Vagina (tissue), 2 donors: ENCODE measurements around the gene SMIM35. TPM values are rescaled to one million over a fixed set of nuclear protein-coding genes. Genes with fewer than 3 reads are reported as not detected.
"Not testable (repeated sequence)": the region's sequence is repeated elsewhere in the genome, so short reads cannot be mapped to it uniquely, and the experiment has no call there.

Experiments used
- DNase-seq, 2 donors: peaks; one replicate each; pipeline ENCODE4 v3.0.0-alpha.2; 2017; ENCODE audit errors: extremely low spot score in 2 of 2
- H3K27ac ChIP-seq: fragments of 200-600 bp; sonication (generic); one replicate; pipeline ENCODE4 v1.5.1; 2019
- H3K27me3 ChIP-seq: fragments of 200-600 bp; sonication (generic); one replicate; pipeline ENCODE4 v1.5.1; 2019
- H3K36me3 ChIP-seq, 2 donors: fragments of 200-600 bp; sonication (generic); one replicate each; pipeline ENCODE4 v1.5.1; 2017 to 2019
- H3K4me1 ChIP-seq: fragments of 200-600 bp; sonication (generic); one replicate; pipeline ENCODE4 v1.5.1; 2019
- H3K4me3 ChIP-seq, 2 donors: fragments of 200-600 bp; sonication (generic); 1 replicate in 1 of 2; 2 replicates in 1 of 2; pipeline ENCODE4 v1.5.1; 2016 to 2019
- H3K9me3 ChIP-seq: fragments of 200-600 bp; sonication (generic); one replicate; pipeline ENCODE4 v1.5.1; 2019
- POLR2A ChIP-seq, 2 donors: fragments of 450-650 bp; IDR thresholded peaks; one replicate each; pipeline ENCODE4 v1.6.1; 2017; ENCODE audit warnings: antibody characterized with exemption in 2 of 2, mild to moderate bottlenecking in 2 of 2, moderate library complexity in 2 of 2
- POLR2AphosphoS5 ChIP-seq, 2 donors: sonication (generic); formaldehyde crosslinking; IDR thresholded peaks; one replicate each; pipeline ENCODE4 v1.9.0; 2017; ENCODE audit warnings: antibody characterized with exemption in 2 of 2, mild to moderate bottlenecking in 2 of 2, low read depth in 1 of 2; ENCODE audit not compliant: insufficient read depth in 1 of 2
- intact Hi-C: fragments of 100-400 bp; cut with DNase I; formaldehyde crosslinking; loops from one replicate; pipeline ENCODE4 v1.15.1; 2023
- total RNA-seq: library from RNA; depleted of rRNA; stranded (reverse); fragments of >200 nt; gene quantifications from one replicate; pipeline ENCODE4 v1.2.3, GENCODE V29; 2016
- TF ChIP-seq, protein P1 (sequence below), 3 experiments: fragments of 450-650 bp in 2 of 3; fragments of 200-600 bp in 1 of 3; sonication (generic) in 1 of 3; IDR thresholded peaks; one replicate each; pipeline ENCODE4 v1.5.1; 2017 to 2019; ENCODE audit warnings: antibody characterized with exemption in 3 of 3, mild to moderate bottlenecking in 2 of 3, moderate library complexity in 2 of 3

The SMIM35 gene
- total RNA-seq, 1 donor from 2014 or later, result not detected

DNA sequence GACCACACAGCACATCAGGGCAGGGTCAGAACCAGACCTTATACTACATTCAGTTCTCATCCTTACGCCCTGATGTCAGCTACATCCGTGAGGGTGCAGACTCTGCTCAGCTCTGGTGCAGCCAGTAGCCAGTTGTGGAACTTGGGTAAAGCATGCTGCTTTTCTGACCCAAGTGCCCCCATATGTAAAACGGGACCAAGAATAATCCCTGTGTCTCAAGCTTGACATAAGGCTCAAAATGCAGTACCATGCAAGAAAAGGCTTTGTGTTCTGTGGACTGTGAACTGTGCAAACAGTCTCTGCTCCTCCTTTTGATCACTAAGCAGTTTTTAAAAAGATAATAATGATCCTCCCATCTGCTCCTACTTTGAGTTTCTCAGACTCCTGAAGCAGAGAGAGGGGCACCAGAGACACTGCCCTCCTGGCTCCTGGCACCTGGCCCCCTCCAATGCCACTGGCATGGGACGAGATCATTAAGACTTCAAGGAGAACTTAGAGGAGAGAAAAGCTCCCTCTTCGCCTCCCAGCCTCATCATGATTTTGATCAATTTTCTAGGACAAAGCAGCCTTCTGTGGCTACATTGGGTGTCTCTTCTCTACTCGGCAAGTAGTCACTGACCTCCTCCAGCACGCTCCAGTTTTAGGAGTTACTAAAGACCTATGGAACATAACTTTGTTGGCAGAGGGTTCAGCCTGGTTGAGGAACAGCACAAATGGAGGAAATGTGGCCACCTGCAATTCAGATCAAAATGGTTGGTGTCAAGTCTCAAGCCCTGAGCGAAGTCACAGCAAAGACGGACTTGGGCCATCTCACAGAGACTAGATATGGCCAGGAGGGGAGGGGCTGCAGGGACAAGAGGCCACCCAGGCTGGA, 76.7 kb downstream of the SMIM35 start:
- Histone ChIP-seq H3K36me3 (no peaks in the 10 kb centered on the region), H3K27ac (no peak overlapping the region), H3K27me3 (no peaks in the 10 kb centered on the region), H3K4me1 (no peaks in the 10 kb centered on the region), H3K4me3 (no peak overlapping the region), H3K9me3 (no peaks in the 10 kb centered on the region)
- intact Hi-C loops, result no loop called here
- TF ChIP-seq, protein P1, sequence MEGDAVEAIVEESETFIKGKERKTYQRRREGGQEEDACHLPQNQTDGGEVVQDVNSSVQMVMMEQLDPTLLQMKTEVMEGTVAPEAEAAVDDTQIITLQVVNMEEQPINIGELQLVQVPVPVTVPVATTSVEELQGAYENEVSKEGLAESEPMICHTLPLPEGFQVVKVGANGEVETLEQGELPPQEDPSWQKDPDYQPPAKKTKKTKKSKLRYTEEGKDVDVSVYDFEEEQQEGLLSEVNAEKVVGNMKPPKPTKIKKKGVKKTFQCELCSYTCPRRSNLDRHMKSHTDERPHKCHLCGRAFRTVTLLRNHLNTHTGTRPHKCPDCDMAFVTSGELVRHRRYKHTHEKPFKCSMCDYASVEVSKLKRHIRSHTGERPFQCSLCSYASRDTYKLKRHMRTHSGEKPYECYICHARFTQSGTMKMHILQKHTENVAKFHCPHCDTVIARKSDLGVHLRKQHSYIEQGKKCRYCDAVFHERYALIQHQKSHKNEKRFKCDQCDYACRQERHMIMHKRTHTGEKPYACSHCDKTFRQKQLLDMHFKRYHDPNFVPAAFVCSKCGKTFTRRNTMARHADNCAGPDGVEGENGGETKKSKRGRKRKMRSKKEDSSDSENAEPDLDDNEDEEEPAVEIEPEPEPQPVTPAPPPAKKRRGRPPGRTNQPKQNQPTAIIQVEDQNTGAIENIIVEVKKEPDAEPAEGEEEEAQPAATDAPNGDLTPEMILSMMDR (IDR thresholded peaks at IDR 0.05), result no peak
- TF ChIP-seq POLR2A (IDR thresholded peaks at IDR 0.05), result no peak
- TF ChIP-seq POLR2AphosphoS5 (IDR thresholded peaks at IDR 0.05; ENCODE audit: insufficient read depth in 1 of 2, low read depth in 1 of 2), result no peak
- no peak for DNase-seq

DNA sequence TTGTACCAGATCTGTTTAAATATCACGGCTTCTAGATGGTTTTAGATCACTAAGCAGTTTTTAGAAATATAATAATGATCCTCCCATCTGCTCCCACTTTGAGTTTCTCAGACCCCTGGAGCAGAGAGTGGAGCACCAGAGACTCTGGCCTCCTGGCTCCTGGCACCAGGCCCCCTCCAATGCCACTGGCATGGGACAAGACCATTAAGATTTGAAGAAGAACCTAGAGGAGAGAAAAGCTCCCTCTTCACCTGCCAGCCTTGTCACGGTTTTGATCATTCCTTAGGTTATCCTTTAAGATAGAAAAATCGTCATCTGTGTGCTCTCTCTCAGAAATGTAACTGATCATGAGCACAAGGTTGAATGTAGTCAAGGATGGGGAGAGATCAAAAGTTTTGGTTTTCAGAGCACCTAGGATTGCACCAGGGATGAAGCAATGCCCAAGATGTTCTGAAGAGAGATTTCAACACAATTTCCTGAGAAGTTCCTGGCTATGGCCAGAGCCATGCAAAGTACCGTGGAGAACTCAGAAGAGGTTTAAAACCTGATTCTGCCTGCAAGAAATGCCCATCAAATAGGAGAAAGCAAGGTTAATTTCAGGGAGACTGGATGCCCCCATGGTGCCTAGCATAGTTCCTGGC, 78.4 kb downstream of the SMIM35 start:
- no peak for DNase-seq
- intact Hi-C loops, result no loop called here
- H3K27ac ChIP-seq, result peak overlapping the region; percentile 13
- H3K9me3 ChIP-seq, result no peaks in the 10 kb centered on the region
- no peaks in the 10 kb centered on the region for H3K36me3 ChIP-seq
- no peaks in the 10 kb centered on the region for H3K4me1 ChIP-seq
- H3K4me3 ChIP-seq, result no peak overlapping the region
- TF ChIP-seq POLR2AphosphoS5 (IDR thresholded peaks at IDR 0.05; ENCODE audit: insufficient read depth in 1 of 2, low read depth in 1 of 2) (no peak), POLR2A (IDR thresholded peaks at IDR 0.05) (no peak)
- TF ChIP-seq, protein P1 (IDR thresholded peaks at IDR 0.05), result no peak
- H3K27me3 ChIP-seq, result no peaks in the 10 kb centered on the region

DNA sequence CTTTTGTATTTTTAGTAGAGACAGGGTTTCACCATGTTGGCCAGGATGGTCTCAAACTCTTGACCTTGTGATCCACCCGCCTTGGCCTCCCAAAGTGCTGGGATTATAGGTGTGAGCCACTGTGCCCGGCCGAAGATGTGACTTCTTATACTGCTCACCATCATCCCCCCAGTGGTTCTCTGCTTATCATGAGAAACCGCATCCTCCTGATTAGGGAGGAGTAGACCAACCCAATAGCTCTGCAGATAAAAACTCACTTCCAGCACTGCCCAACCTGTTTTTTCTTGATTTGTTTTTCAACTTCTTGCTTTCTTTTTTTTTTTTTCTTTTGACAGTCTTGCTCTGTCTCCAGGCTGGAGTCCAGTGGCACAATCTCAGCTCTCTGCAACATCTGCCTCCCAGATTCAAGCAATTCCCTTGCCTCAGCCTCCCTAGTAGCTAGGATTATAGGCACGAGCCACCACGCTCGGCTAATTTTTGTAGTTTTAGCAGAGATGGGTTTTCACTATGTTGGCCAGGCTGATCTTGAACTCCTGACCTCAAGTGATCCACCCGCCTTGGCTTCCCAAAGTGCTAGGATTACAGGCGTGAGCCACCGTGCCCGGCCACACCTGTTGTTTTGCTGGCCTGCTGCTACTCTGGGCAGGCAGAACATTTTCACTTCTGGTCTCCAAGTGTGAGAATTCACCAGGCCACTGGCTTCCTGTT, 79.0 kb downstream of the SMIM35 start:
- DNase-seq, H3K9me3 ChIP-seq, H3K4me1 ChIP-seq, H3K4me3 ChIP-seq, H3K36me3 ChIP-seq, H3K27ac ChIP-seq, H3K27me3 ChIP-seq, intact Hi-C loops: not testable (repeated sequence)

DNA sequence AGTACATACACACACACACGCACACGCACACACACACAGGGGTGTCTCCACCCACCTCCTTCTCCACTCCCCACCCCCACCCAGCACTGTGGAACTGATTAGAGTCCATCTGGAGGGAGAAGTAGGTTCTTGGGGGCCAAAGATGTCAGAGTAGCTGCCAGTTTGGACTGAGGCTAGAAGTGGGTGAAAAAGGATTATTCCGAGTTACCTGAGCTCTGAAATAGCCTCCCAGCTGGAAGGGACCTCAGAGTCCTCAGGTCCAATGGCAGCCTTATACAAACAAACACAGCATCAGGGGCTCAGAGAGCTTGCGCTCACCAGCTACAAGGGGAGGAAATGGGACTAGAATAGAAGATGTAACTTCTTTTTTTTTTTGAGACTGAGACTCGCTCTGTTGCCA, 79.7 kb downstream of the SMIM35 start:
- H3K36me3 ChIP-seq, result no peaks in the 10 kb centered on the region
- no peak overlapping the region for H3K27ac ChIP-seq

DNA sequence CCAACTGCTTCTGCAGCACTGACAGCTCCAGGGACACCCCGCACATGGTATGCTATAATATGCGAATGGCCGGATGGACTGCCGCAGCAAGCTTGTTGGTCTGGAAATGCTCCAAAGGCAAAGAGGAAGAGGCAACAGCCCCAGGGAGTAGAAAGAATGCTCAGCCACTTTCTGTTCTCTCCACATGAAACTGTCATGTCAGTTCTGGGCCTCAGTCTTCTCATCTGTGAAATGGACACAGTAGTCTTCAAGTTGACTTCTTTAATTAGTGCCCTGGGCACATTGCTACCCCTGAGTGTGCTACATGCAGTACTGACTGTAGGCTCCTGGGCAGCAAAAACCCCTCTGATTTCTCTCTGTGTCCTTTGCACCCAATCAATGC, 80.6 kb downstream of the SMIM35 start:
- no peak for DNase-seq
- Histone ChIP-seq H3K27me3 (no peaks in the 10 kb centered on the region), H3K27ac (no peak overlapping the region), H3K4me3 (no peak overlapping the region), H3K9me3 (no peaks in the 10 kb centered on the region), H3K4me1 (no peaks in the 10 kb centered on the region), H3K36me3 (no peaks in the 10 kb centered on the region)
- no peak for TF ChIP-seq POLR2AphosphoS5 (IDR thresholded peaks at IDR 0.05; ENCODE audit: insufficient read depth in 1 of 2, low read depth in 1 of 2)
- TF ChIP-seq, protein P1 (IDR thresholded peaks at IDR 0.05), result no peak
- TF ChIP-seq POLR2A (IDR thresholded peaks at IDR 0.05), result no peak
- intact Hi-C loops, result no loop called here

More for the DNA sequence above, 79.7 kb downstream of the SMIM35 start:
- no peaks in the 10 kb centered on the region for H3K27me3 ChIP-seq
- H3K4me1 ChIP-seq, result no peaks in the 10 kb centered on the region
- intact Hi-C loops, result no loop called here
- H3K4me3 ChIP-seq, result no peak overlapping the region
- no peak for DNase-seq
- TF ChIP-seq, protein P1 (IDR thresholded peaks at IDR 0.05), result no peak
- TF ChIP-seq POLR2A (IDR thresholded peaks at IDR 0.05) (no peak), POLR2AphosphoS5 (IDR thresholded peaks at IDR 0.05; ENCODE audit: insufficient read depth in 1 of 2, low read depth in 1 of 2) (no peak)
- H3K9me3 ChIP-seq, result no peaks in the 10 kb centered on the region
